ENCODE measurements around the gene BSDC1.
"Not testable (repeated sequence)": the region's sequence is repeated elsewhere in the genome, so short reads cannot be mapped to it uniquely, and the experiment has no call there.

Gene BSDC1, protein sequence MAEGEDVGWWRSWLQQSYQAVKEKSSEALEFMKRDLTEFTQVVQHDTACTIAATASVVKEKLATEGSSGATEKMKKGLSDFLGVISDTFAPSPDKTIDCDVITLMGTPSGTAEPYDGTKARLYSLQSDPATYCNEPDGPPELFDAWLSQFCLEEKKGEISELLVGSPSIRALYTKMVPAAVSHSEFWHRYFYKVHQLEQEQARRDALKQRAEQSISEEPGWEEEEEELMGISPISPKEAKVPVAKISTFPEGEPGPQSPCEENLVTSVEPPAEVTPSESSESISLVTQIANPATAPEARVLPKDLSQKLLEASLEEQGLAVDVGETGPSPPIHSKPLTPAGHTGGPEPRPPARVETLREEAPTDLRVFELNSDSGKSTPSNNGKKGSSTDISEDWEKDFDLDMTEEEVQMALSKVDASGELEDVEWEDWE

DNA sequence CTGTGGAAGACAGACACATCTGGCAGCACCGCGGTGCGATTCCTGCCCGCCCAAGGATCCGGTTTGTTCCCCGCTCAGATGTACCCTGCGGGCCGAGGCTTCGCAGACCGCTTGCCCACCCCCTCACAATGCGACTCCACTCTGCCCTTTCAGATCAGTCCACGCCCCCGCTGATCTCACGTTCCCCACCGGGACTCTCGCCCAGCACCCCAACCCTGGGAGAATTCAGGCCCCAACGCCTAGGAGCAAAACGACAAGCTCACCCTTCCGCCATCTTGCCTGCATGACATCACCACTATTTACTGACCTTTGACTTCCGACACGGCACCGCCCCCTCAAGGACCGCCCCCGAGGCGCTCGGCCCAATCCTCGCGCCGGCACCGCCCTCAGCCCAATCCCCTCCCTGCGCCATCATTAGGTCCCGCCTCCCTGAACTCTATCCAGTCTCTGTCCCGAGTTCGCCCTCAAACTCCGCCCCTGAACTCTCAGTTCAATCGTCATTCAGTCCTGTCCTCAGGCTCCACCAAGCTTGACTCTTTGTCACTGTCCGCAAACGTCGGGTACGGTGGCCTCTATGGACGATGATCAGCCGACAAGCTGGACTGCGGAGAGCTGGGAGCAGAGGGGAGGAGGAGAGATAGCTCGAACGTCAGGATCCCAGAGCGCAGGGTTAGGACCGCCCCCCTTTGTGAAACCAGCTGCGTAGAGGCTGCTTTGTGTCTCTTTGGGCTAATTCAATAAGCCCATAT is at the start of gene BSDC1:
BSDC1 (minus strand) TSS at position 301 of the 749 bp plus-strand sequence; CDS start at position 274, 27 bp downstream.
- DNase-seq (ENCODE audit: low spot score) = peak; percentile 99

DNA sequence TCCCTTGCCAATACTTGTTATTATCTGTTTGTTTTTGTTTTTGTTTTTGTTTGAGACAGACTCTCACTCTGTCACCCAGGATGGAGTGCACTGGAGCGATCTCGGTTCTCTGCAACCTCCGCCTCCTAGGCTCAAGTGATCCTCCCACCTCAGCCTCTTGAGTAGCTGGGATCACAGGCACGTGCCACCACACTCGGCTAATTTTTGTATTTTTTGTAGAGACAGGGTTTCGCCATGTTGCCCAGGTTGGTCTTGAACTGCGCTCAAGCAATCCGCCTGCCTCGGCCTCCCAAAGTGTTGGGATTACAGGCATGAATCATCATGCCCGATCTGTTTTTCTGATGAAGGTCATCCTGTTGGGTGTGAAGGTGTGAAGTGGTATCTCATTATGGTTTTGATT is 47.2 kb upstream of the BSDC1 start:
- DNase-seq (ENCODE audit: low spot score) = not testable (repeated sequence)

DNA sequence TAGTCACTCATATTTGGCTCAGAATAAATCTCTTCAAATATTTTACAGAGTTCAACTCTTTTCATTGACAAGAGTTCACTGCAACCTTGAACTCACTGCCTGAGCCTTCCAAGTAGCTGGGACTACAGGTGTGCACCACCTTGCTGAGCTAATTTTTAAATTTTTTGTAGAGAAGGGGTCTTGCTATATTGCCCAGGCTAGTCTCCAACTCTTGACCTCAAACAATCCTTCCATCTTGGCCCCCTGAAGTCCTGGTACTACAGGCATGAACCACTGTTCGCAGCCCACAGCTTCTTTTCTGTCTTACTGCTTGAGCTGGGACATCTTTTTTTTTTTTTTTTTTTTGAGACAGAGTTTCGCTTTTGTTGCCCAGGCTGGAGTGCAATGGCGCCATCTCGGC is 44.5 kb upstream of the BSDC1 start:
- not testable (repeated sequence) for DNase-seq (ENCODE audit: low spot score)

GRCh38 chr1:32438136-32438535 is 43.9 kb upstream of the BSDC1 start:
- no peak for DNase-seq (ENCODE audit: low spot score)

GRCh38 chr1:32431736-32432400 is 37.6 kb upstream of the BSDC1 start:
- DNase-seq (ENCODE audit: low spot score) = no peak

DNA sequence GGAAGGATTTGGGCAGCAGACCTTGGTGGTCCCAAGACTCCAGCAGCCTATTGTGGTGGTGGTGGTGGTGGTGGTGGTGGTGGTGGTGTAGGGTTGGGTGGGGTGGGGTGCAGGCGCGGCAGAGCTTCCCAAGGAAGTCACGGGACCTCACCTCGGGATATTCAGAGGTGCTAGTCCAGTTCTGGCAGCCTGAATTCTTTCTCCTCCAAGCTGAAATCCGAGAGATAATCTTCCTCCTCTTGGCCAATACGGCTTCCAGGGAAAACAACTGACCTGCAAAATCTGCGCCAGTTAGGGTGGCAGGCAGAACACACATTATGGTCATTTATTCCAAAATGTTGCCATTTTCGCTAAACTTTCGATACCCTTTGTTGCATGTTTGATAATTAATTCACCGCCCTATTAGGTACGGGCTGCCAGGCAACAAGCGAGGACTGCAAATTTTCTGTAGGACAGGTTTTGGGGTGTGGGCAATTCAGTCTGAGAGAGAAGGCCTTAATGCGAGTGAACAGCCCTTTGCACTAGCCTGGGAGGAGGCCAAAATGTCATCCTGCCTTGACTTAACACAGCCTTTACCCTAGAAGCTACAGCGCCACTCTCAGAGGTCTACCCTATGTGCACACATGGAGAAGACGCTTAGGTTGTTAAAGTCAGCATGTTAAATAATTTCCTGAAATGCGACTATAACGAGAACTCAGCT is 33.2 kb upstream of the BSDC1 start:
- DNase-seq (ENCODE audit: low spot score) = no peak

GRCh38 chr1:32426489-32427255 is 32.4 kb upstream of the BSDC1 start:
- DNase-seq (ENCODE audit: low spot score) = no peak

GRCh38 chr1:32421775-32422174 is 27.5 kb upstream of the BSDC1 start:
- DNase-seq (ENCODE audit: low spot score) = no peak

GRCh38 chr1:32414186-32414886 is 20.1 kb upstream of the BSDC1 start:
- DNase-seq (ENCODE audit: low spot score) = no peak

GRCh38 chr1:32413507-32414185 is 19.4 kb upstream of the BSDC1 start:
- peak; percentile 55 for DNase-seq (ENCODE audit: low spot score)

DNA sequence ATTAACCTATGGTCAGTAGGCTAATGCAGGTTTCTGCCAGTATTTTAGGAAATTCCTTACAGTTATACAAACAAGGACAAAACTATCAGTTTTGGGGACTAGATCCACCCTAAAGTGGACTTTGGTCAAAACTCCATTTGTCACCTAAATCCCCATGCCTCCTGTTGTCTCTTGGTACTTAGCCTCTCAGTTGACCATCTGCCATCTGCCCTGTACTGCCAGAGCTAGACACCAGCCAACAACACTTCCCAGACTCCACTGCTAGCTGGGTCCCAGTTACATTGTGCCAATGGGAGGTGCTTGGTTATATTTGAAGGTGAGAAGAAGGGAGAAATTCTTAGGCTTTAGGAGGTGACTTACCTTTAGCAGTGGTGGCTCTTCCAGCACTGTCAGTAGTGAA is 17.0 kb upstream of the BSDC1 start:
- no peak for DNase-seq (ENCODE audit: low spot score)

DNA sequence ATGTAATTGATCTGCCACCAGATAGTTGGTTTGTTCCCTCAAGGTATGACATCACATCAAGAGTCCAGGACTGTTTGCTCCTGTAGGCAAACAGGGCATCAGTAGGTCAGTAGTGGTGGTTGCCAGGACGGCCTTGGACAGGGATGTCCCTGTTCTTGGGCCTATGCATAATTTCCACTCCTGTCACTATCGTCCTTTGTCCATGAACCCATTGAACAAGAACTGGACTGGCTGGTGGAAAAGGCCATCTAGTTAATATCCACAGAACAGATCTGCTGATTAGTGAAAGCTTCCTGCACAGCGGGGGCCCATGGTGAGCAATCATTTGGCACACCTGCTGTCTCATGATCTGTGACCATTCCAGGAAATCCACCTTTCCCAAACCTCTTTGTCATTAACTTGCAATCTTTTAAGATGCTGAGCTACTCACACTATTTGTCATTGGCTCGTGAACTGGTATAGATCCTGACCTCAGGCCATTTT is 12.4 kb upstream of the BSDC1 start:
- DNase-seq (ENCODE audit: low spot score) = no peak

DNA sequence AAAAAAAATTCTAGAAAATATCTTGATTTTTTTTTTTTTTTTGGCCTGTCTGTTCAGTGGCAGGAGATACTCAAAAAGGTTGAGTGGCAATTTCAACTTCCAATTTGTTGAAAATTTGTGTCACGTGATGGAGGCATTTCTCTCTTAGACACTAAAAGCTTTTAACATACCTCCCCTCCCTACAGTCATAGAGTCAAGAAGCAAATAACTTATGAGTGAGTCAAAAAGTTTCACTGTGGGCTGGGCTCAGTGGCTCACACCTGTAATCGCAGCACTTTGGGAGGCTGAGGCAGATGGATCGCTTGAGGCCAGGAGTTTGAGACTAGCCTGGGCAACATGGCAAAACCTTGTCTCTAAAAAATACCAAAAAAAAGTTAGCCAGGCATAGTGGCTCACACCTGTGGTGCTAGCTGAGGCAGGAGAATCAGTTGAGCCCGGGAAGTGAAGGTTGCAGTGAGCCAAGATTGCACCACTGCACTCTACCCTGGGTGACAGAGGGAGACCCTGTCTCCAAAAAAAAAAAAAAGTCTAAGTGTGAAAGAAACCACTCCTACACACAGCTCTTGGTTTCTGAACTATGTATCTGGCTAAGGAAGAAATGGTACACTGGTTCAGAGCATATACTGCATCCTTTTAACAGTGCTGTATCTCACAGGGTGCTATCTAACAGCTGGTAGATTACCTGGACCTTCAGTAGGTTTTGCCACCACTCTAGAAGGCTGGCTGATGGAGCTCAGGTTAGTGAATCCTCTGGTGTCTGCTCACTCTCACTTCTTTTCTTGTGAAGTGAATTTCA is 11.6 kb upstream of the BSDC1 start:
- no peak for DNase-seq (ENCODE audit: low spot score)

- no peak for DNase-seq (ENCODE audit: low spot score)
Measured at GRCh38 chr1:32404946-32405345, 10.7 kb upstream of the BSDC1 start.

DNA sequence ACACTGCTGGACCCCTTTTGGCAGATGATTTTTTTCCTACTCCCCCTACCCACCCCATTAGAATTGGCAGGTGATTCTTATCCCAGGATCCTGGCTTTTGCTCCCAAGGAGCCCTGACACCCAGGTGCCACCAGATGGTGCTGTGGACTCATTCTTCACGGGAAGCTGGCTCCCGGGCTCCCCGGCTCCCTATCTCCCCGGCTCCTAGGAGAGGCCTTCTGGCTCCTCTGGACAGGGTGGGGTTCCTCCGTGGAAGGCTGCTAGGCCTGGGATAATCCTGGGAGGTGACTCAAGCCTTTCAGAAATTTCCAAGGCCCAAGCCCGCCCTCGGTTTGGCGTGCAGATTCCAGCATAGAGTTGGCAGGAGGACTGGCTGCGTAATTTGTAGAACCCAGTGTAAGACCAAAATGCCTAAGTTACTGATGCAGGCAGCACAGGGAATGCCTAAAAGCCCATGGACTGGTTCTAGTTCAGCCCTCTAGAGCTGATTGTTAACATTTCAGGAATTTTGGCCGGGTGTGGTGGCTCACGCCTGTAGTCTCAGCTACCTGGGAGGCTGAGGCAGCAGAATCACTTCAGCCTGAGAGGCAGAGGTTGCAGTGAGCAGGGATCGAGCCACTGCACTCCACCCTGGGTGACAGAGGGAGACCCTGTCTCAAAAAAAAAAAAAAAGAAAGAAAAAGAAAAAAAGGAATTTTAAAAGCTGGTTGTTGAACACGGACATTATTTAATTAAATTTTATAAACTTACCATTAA is 6.8 kb upstream of the BSDC1 start:
- DNase-seq (ENCODE audit: low spot score) = peak; percentile 71

- no peak for DNase-seq (ENCODE audit: low spot score)
Measured at GRCh38 chr1:32399843-32400242, 5.6 kb upstream of the BSDC1 start.

DNA sequence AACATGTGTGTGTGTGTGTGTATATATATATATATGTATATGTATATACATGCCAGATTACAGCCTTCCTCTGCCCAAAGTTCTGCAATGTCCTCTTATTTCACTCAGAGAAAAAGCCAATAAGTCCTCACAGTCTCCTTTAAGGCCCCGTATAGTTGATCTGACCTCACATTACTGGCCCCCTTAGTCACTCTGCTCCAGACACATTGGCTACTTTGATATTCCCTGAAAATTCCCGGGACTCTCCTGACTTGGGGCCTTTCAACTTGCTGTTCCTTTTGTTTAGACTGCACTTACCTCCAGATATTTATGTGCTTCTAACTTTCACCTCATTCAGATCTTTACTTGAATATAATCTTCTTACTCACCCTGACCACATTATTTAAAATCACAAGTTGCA is 4.2 kb upstream of the BSDC1 start:
- DNase-seq (ENCODE audit: low spot score) = no peak

GRCh38 chr1:32396524-32396923 is 2.3 kb upstream of the BSDC1 start:
- not testable (repeated sequence) for DNase-seq (ENCODE audit: low spot score)
